ENCODE data around the gene NAALADL1.

DNA sequence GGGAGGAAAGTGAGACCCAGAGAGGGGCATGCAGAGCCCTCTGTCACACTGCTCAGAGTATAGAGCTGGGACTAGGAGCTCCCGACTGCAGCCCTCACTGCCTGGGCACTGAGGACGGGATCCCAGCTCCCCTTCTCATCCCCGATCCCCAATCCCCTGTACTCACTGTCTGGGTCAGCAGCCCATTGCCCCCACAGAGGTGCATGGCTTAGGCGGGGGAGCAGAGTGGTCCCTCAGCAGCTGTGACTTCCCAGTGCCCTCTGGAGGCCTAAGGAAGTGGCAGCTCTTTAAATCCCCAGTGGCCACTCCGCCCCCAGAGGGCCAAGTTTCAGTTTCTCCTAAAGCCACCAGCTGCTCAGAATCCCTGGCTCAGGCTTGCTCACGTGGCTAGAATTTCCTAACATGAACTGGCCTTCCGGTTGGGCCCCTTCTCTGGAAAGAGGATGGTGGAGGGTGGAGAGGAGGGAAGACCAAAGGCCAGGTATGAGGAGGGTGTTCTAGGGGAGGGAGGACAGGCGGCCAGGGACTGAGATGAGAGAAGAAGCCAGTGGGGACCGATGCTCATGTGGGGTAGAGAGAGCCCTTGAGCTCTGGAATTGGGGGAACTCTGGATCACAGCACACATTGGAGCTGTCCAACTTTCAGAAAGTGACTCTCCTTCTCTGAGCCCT is 61.5 kb downstream of the NAALADL1 start, which contains the start of gene BATF2:
- TF ChIP-seq ZNF292 (tag by site-specific recombination; IDR thresholded peaks at IDR 0.05; ENCODE audit: borderline replicate concordance, low read depth) = no peak
- TF ChIP-seq MZF1 (tag by site-specific recombination; IDR thresholded peaks at IDR 0.05; ENCODE audit: borderline replicate concordance) = peak; percentile 94
- TF ChIP-seq, protein P1, sequence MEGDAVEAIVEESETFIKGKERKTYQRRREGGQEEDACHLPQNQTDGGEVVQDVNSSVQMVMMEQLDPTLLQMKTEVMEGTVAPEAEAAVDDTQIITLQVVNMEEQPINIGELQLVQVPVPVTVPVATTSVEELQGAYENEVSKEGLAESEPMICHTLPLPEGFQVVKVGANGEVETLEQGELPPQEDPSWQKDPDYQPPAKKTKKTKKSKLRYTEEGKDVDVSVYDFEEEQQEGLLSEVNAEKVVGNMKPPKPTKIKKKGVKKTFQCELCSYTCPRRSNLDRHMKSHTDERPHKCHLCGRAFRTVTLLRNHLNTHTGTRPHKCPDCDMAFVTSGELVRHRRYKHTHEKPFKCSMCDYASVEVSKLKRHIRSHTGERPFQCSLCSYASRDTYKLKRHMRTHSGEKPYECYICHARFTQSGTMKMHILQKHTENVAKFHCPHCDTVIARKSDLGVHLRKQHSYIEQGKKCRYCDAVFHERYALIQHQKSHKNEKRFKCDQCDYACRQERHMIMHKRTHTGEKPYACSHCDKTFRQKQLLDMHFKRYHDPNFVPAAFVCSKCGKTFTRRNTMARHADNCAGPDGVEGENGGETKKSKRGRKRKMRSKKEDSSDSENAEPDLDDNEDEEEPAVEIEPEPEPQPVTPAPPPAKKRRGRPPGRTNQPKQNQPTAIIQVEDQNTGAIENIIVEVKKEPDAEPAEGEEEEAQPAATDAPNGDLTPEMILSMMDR (tag by site-specific recombination; IDR thresholded peaks at IDR 0.05) = peak; percentile 89
- TF ChIP-seq ZXDB (tag by site-specific recombination; IDR thresholded peaks at IDR 0.05) = no peak
- TF ChIP-seq, protein P2, sequence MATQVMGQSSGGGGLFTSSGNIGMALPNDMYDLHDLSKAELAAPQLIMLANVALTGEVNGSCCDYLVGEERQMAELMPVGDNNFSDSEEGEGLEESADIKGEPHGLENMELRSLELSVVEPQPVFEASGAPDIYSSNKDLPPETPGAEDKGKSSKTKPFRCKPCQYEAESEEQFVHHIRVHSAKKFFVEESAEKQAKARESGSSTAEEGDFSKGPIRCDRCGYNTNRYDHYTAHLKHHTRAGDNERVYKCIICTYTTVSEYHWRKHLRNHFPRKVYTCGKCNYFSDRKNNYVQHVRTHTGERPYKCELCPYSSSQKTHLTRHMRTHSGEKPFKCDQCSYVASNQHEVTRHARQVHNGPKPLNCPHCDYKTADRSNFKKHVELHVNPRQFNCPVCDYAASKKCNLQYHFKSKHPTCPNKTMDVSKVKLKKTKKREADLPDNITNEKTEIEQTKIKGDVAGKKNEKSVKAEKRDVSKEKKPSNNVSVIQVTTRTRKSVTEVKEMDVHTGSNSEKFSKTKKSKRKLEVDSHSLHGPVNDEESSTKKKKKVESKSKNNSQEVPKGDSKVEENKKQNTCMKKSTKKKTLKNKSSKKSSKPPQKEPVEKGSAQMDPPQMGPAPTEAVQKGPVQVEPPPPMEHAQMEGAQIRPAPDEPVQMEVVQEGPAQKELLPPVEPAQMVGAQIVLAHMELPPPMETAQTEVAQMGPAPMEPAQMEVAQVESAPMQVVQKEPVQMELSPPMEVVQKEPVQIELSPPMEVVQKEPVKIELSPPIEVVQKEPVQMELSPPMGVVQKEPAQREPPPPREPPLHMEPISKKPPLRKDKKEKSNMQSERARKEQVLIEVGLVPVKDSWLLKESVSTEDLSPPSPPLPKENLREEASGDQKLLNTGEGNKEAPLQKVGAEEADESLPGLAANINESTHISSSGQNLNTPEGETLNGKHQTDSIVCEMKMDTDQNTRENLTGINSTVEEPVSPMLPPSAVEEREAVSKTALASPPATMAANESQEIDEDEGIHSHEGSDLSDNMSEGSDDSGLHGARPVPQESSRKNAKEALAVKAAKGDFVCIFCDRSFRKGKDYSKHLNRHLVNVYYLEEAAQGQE (tag by site-specific recombination; IDR thresholded peaks at IDR 0.05) = peak; percentile 88
- TF ChIP-seq ZNF112 (tag by site-specific recombination; IDR thresholded peaks at IDR 0.05) = no peak
- TF ChIP-seq ELK4 (IDR thresholded peaks at IDR 0.05; ENCODE audit: borderline replicate concordance, low read depth, low read length) = no peak
- TF ChIP-seq ZNF704 (tag by site-specific recombination; IDR thresholded peaks at IDR 0.05) = no peak
- TF ChIP-seq ZNF596 (tag by site-specific recombination; IDR thresholded peaks at IDR 0.05) = no peak
- no peak for TF ChIP-seq ZBTB8A (tag by site-specific recombination; IDR thresholded peaks at IDR 0.05)
- TF ChIP-seq ZNF561 (tag by site-specific recombination; IDR thresholded peaks at IDR 0.05; ENCODE audit: borderline replicate concordance) = no peak

Measured in HEK293 (cell line).